ENCODE data around the gene TLK1. TPM values are rescaled to one million over a fixed set of nuclear protein-coding genes. Genes with fewer than 3 reads are reported as not detected.

TLK1 gene
- polyA plus RNA-seq, 1 donor from 2014 or later, result 33.1 TPM

GRCh38 chr2:170996316-170996715 is 164.4 kb downstream of the TLK1 start:
- no peaks in the 10 kb centered on the region for H3K79me2 ChIP-seq (replicated peaks; ENCODE audit: insufficient read depth, low read length)
- peaks cover 9% of the 10 kb centered on the region for H3K36me3 ChIP-seq (ENCODE audit: insufficient read depth, low read length)
- no peaks in the 10 kb centered on the region for H4K20me1 ChIP-seq (ENCODE audit: insufficient read depth)
- no peak overlapping the region for H3K4me3 ChIP-seq (ENCODE audit: low read length)
- H3K4me2 ChIP-seq (ENCODE audit: low read length), result no peak overlapping the region
- no peak overlapping the region for H2AFZ ChIP-seq (ENCODE audit: low read depth, low read length)
- H3K27ac ChIP-seq (ENCODE audit: low read length), result no peak overlapping the region
- H3K9ac ChIP-seq (ENCODE audit: low read length), result no peak overlapping the region
- no peaks in the 10 kb centered on the region for H3K27me3 ChIP-seq (ENCODE audit: insufficient read depth, low read depth, low read length)
- H3K9me2 ChIP-seq (ENCODE audit: insufficient read depth, low read length), result no peaks in the 10 kb centered on the region
- TF ChIP-seq EP300 (conservative IDR thresholded peaks at IDR 0.05; ENCODE audit: poor library complexity, severe bottlenecking) (no peak), REST (IDR thresholded peaks at IDR 0.05; ENCODE audit: borderline replicate concordance) (no peak), CTCF (IDR thresholded peaks at IDR 0.05; ENCODE audit: poor library complexity, severe bottlenecking) (no peak), SMC3 (conservative IDR thresholded peaks at IDR 0.05; ENCODE audit: poor library complexity) (no peak), MXI1 (conservative IDR thresholded peaks at IDR 0.05; ENCODE audit: poor library complexity, severe bottlenecking) (no peak), TAF1 (IDR thresholded peaks at IDR 0.05; ENCODE audit: low read depth) (no peak), POLR2AphosphoS5 (IDR thresholded peaks at IDR 0.05) (no peak), RAD21 (conservative IDR thresholded peaks at IDR 0.05) (no peak), EZH2 (IDR thresholded peaks at IDR 0.05; ENCODE audit: borderline replicate concordance, insufficient read depth, low read length, poor library complexity, severe bottlenecking) (no peak)
- no peaks in the 10 kb centered on the region for H3K9me3 ChIP-seq (ENCODE audit: low read length)
- no peaks in the 10 kb centered on the region for H3F3A ChIP-seq (ENCODE audit: insufficient read depth, low read length, poor library complexity, severe bottlenecking)

GRCh38 chr2:170991398-170992182 is 169.1 kb downstream of the TLK1 start:
- Histone ChIP-seq H3K27ac (ENCODE audit: low read length) (no peak overlapping the region), H3K79me2 (replicated peaks; ENCODE audit: insufficient read depth, low read length) (no peaks in the 10 kb centered on the region), H3K27me3 (ENCODE audit: insufficient read depth, low read depth, low read length) (no peaks in the 10 kb centered on the region), H3K4me2 (ENCODE audit: low read length) (no peak overlapping the region), H3K9ac (ENCODE audit: low read length) (no peak overlapping the region), H4K20me1 (ENCODE audit: insufficient read depth) (no peaks in the 10 kb centered on the region), H3F3A (ENCODE audit: insufficient read depth, low read length, poor library complexity, severe bottlenecking) (no peaks in the 10 kb centered on the region), H3K4me3 (ENCODE audit: low read length) (no peak overlapping the region), H3K9me2 (ENCODE audit: insufficient read depth, low read length) (no peaks in the 10 kb centered on the region), H2AFZ (ENCODE audit: low read depth, low read length) (no peak overlapping the region), H3K9me3 (ENCODE audit: low read length) (no peaks in the 10 kb centered on the region), H3K36me3 (ENCODE audit: insufficient read depth, low read length) (peaks cover 9% of the 10 kb centered on the region)
- TF ChIP-seq SMC3 (conservative IDR thresholded peaks at IDR 0.05; ENCODE audit: poor library complexity) (no peak), POLR2AphosphoS5 (IDR thresholded peaks at IDR 0.05) (peak; percentile 17), MXI1 (conservative IDR thresholded peaks at IDR 0.05; ENCODE audit: poor library complexity, severe bottlenecking) (no peak), CTCF (IDR thresholded peaks at IDR 0.05; ENCODE audit: poor library complexity, severe bottlenecking) (peak; percentile 21), TAF1 (IDR thresholded peaks at IDR 0.05; ENCODE audit: low read depth) (no peak)

Measured in neural cell (in vitro differentiated cells).